ENCODE results near the gene DGKG. TPM values are rescaled to one million over a fixed set of nuclear protein-coding genes. Genes with fewer than 3 reads are reported as not detected.
A peak's percentile ranks its signal among the peaks of the same experiment; 100 is the strongest.

Gene DGKG
- total RNA-seq, 1 donor from 2014 or later = 0.22 TPM

- H3K27me3 Mint-ChIP-seq (ENCODE audit: insufficient read depth, low read depth) = peaks cover 11% of the 10 kb centered on the region
- peaks cover 29% of the 10 kb centered on the region for H3F3A ChIP-seq (ENCODE audit: low read depth)
- H3K4me2 ChIP-seq = peak within 1 kb of the TSS; percentile 85
- DNase-seq (ENCODE audit: low spot score) = peak; percentile 99
- H3K4me3 Mint-ChIP-seq = peak within 1 kb of the TSS; percentile 88
- H2AFZ ChIP-seq (replicated peaks) = peak within 1 kb of the TSS; percentile 29
- TF ChIP-seq EZH2phosphoT487 (IDR thresholded peaks at IDR 0.05) (peak; percentile 46), CTCF (IDR thresholded peaks at IDR 0.05) (no peak), EZH2 (IDR thresholded peaks at IDR 0.05) (peak; percentile 82)
- H3K9me3 ChIP-seq (ENCODE audit: low read depth) = no peaks in the 10 kb centered on the region
- H3K27me3 ChIP-seq = peaks cover 93% of the 10 kb centered on the region
- no peaks in the 10 kb centered on the region for H3K9me3 Mint-ChIP-seq
- H3K4me1 ChIP-seq = peaks cover 25% of the 10 kb centered on the region
- peak within 1 kb of the TSS; percentile 3 for H3K27ac ChIP-seq
- H4K20me1 ChIP-seq (ENCODE audit: low read depth) = peaks cover 37% of the 10 kb centered on the region
- H3K27ac Mint-ChIP-seq = peak within 1 kb of the TSS; percentile 80
- H3K79me2 ChIP-seq (ENCODE audit: low read depth) = no peaks in the 10 kb centered on the region
- H3K36me3 ChIP-seq = no peaks in the 10 kb centered on the region
- H3K4me3 ChIP-seq = peak within 1 kb of the TSS; percentile 65
- H3K36me3 Mint-ChIP-seq = peaks cover 2% of the 10 kb centered on the region
- H3K9ac ChIP-seq = peak within 1 kb of the TSS; percentile 18
- H3K4me1 Mint-ChIP-seq = peaks cover 53% of the 10 kb centered on the region
Observed at GRCh38 chr3:186108941-186109865, 252.8 kb downstream of the DGKG start, which contains the start of gene ETV5. Gene ETV5, minus strand, starts transcription at chr3:186109089. Its CDS starts 3,221 bp downstream, at chr3:186105868.

- H4K20me1 ChIP-seq (ENCODE audit: low read depth) = peaks cover 37% of the 10 kb centered on the region
- peaks cover 62% of the 10 kb centered on the region for H3K4me1 Mint-ChIP-seq
- H3K4me2 ChIP-seq = peak overlapping the region; percentile 83
- no peaks in the 10 kb centered on the region for H3K36me3 ChIP-seq
- H3K79me2 ChIP-seq (ENCODE audit: low read depth) = no peaks in the 10 kb centered on the region
- no peaks in the 10 kb centered on the region for H3K9me3 Mint-ChIP-seq
- peak overlapping the region; percentile 80 for H3K27ac Mint-ChIP-seq
- peaks cover 33% of the 10 kb centered on the region for H3K4me1 ChIP-seq
- H3F3A ChIP-seq (ENCODE audit: low read depth) = peaks cover 29% of the 10 kb centered on the region
- H3K4me3 Mint-ChIP-seq = peak overlapping the region; percentile 88
- H3K36me3 Mint-ChIP-seq = peaks cover 4% of the 10 kb centered on the region
- H3K9me3 ChIP-seq (ENCODE audit: low read depth) = no peaks in the 10 kb centered on the region
- H3K27ac ChIP-seq = peak overlapping the region; percentile 3
- peak overlapping the region; percentile 65 for H3K4me3 ChIP-seq
- H3K9ac ChIP-seq = peak overlapping the region; percentile 18
- no peak overlapping the region for H2AFZ ChIP-seq (replicated peaks)
- H3K27me3 ChIP-seq = peaks cover 93% of the 10 kb centered on the region
- peak; percentile 88 for DNase-seq (ENCODE audit: low spot score)
- no peak for TF ChIP-seq CTCF (IDR thresholded peaks at IDR 0.05)
- TF ChIP-seq EZH2phosphoT487 (IDR thresholded peaks at IDR 0.05) = peak; percentile 10
- peak; percentile 25 for TF ChIP-seq EZH2 (IDR thresholded peaks at IDR 0.05)
- H3K27me3 Mint-ChIP-seq (ENCODE audit: insufficient read depth, low read depth) = peaks cover 10% of the 10 kb centered on the region
Observed at GRCh38 chr3:186108106-186108940, 253.7 kb downstream of the DGKG start.

DNA sequence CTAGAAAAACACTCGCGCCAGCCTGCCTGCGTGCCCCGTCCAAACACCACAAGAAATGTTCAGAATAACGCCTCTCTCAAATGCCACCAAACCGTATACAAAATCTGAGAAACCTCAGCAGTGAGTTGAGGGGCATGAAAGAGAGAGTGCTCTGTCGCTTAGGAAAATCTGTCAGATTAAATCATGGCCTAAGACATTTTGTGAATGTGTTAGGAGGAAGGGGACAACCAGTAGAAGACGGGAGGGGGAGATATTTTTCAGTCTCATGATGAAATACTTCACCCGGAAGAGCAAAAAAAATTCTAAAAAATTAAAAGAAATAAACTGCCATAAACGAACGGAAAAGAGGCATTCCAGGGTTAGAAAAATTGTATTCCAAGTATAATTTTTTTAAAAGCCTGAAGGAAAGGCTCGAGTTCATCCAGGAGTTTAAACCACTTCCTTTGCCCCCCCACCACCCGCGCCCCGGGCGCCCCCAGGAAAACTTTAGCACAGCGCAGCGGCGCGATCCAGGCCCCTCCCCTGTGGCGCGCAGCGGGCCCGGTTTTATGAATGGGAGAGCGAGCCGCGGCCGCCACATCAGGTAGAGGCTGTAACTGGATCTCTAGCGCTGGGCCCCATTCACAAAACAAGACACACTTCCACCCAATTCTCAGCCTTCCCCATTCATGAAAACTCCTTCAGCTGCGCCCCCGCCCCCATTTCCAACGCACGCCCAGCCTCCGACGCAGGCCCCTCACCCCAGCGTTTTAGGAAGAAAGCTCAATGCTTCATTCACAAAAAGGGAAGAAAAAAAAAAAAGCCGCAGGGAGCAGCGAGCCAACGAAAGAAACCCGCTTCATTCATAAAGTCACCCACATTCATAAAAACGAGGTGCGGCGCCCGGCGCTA lies 254.6 kb downstream of the DGKG start:
- Mint-ChIP-seq H3K4me3 (peak overlapping the region; percentile 88), H3K36me3 (peaks cover 11% of the 10 kb centered on the region), H3K27me3 (ENCODE audit: insufficient read depth, low read depth) (peaks cover 10% of the 10 kb centered on the region), H3K4me1 (peaks cover 67% of the 10 kb centered on the region), H3K9me3 (no peaks in the 10 kb centered on the region), H3K27ac (no peak overlapping the region)
- peak overlapping the region; percentile 65 for H3K4me3 ChIP-seq
- H3K4me1 ChIP-seq = peaks cover 41% of the 10 kb centered on the region
- H3K4me2 ChIP-seq = peak overlapping the region; percentile 83
- no peak overlapping the region for H2AFZ ChIP-seq (replicated peaks)
- peaks cover 93% of the 10 kb centered on the region for H3K27me3 ChIP-seq
- peaks cover 29% of the 10 kb centered on the region for H3F3A ChIP-seq (ENCODE audit: low read depth)
- peaks cover 37% of the 10 kb centered on the region for H4K20me1 ChIP-seq (ENCODE audit: low read depth)
- H3K9ac ChIP-seq = no peak overlapping the region
- TF ChIP-seq EZH2 (IDR thresholded peaks at IDR 0.05) = peak; percentile 6
- TF ChIP-seq EZH2phosphoT487 (IDR thresholded peaks at IDR 0.05) = peak; percentile 21
- no peak for TF ChIP-seq CTCF (IDR thresholded peaks at IDR 0.05)
- DNase-seq (ENCODE audit: low spot score) = peak; percentile 93
- H3K9me3 ChIP-seq (ENCODE audit: low read depth) = no peaks in the 10 kb centered on the region
- no peaks in the 10 kb centered on the region for H3K36me3 ChIP-seq
- no peaks in the 10 kb centered on the region for H3K79me2 ChIP-seq (ENCODE audit: low read depth)
- H3K27ac ChIP-seq = peak overlapping the region; percentile 3
